ENCODE data around the gene ADRB1.

The ADRB1 gene

GRCh38 chr10:114058297-114058696, 14.6 kb downstream of the ADRB1 start:
- DNase-seq, result no peak

GRCh38 chr10:114059561-114059960, 15.9 kb downstream of the ADRB1 start:
- DNase-seq, result no peak

GRCh38 chr10:114060456-114060855, 16.8 kb downstream of the ADRB1 start:
- DNase-seq, result no peak

GRCh38 chr10:114061148-114061547, 17.5 kb downstream of the ADRB1 start:
- no peak for DNase-seq

- no peak for DNase-seq
These were observed 18.1 kb downstream of the ADRB1 start for GRCh38 chr10:114061789-114062188.

- no peak for DNase-seq
These were observed 20.7 kb downstream of the ADRB1 start for GRCh38 chr10:114064151-114065048.

- DNase-seq, result no peak
These were observed 21.4 kb downstream of the ADRB1 start for GRCh38 chr10:114065049-114065435.

- DNase-seq, result no peak
These were observed 24.5 kb downstream of the ADRB1 start for GRCh38 chr10:114068054-114068707.

GRCh38 chr10:114070710-114071109, 27.0 kb downstream of the ADRB1 start:
- no peak for DNase-seq

- DNase-seq, result no peak
These were observed 27.5 kb downstream of the ADRB1 start for GRCh38 chr10:114071178-114071577.

GRCh38 chr10:114073395-114074186, 29.9 kb downstream of the ADRB1 start:
- no peak for DNase-seq

GRCh38 chr10:114075093-114075492, 31.4 kb downstream of the ADRB1 start:
- DNase-seq, result no peak

- DNase-seq, result no peak
These were observed 33.7 kb downstream of the ADRB1 start for GRCh38 chr10:114077347-114077746.

GRCh38 chr10:114077815-114078219, 34.2 kb downstream of the ADRB1 start:
- no peak for DNase-seq

GRCh38 chr10:114078346-114078745, 34.7 kb downstream of the ADRB1 start:
- DNase-seq, result no peak

- no peak for DNase-seq
These were observed 35.8 kb downstream of the ADRB1 start for GRCh38 chr10:114079421-114079820.

- no peak for DNase-seq
These were observed 38.4 kb downstream of the ADRB1 start for GRCh38 chr10:114081911-114082583.

- no peak for DNase-seq
These were observed 39.4 kb downstream of the ADRB1 start for GRCh38 chr10:114083040-114083439.

- DNase-seq, result no peak
These were observed 40.5 kb downstream of the ADRB1 start for GRCh38 chr10:114084215-114084614.

- DNase-seq, result no peak
These were observed 43.6 kb downstream of the ADRB1 start for GRCh38 chr10:114087255-114087654.

- DNase-seq, result no peak
These were observed 44.0 kb downstream of the ADRB1 start for GRCh38 chr10:114087655-114088054.

- DNase-seq, result no peak
These were observed 51.1 kb downstream of the ADRB1 start for GRCh38 chr10:114094795-114095194.

Measured in T1000 (cell line).